ENCODE results near the gene FRMD4A. TPM values are rescaled to one million over a fixed set of nuclear protein-coding genes. Genes with fewer than 3 reads are reported as not detected.
A peak's percentile ranks its signal among the peaks of the same experiment; 100 is the strongest.
"Not testable (repeated sequence)": the region's sequence is repeated elsewhere in the genome, so short reads cannot be mapped to it uniquely, and the experiment has no call there.

The FRMD4A gene
- total RNA-seq, 2 experiments from 2014 or later = 3.1 to 3.7 TPM

- Histone ChIP-seq H3K4me1 (ENCODE audit: insufficient read depth, low read length) (peaks cover 67% of the 10 kb centered on the region), H3K27me3 (ENCODE audit: control insufficient read depth in 1 of 2, insufficient read depth in 2 of 2, low read length in 2 of 2) (no peaks in the 10 kb centered on the region), H3K9me3 (ENCODE audit: control insufficient read depth in 1 of 2, insufficient read depth in 1 of 2, low read length in 2 of 2) (no peaks in the 10 kb centered on the region), H3K27ac (ENCODE audit: low read depth in 1 of 2, low read length in 2 of 2) (peak overlapping the region; percentile 93 to 97), H3K36me3 (ENCODE audit: insufficient read depth, low read length) (no peaks in the 10 kb centered on the region), H3K4me3 (ENCODE audit: low read length) (peak overlapping the region; percentile 32)
- TF ChIP-seq CTCF (IDR thresholded peaks at IDR 0.05) = no peak
- peaks cover 36% of the 10 kb centered on the region for H3K4me1 Mint-ChIP-seq (ENCODE audit: low read depth)
- no peaks in the 10 kb centered on the region for H3K9me3 Mint-ChIP-seq
- ATAC-seq (ENCODE audit: poor library complexity) = peak; percentile 85
- no peaks in the 10 kb centered on the region for H3K36me3 Mint-ChIP-seq (ENCODE audit: low read depth)
- no peaks in the 10 kb centered on the region for H3K27me3 Mint-ChIP-seq
- DNase-seq = peak; percentile 46 to 95 (median 66)
- ChIA-PET CTCF (interaction anchor here (0.7 to 1.0 kb wide), 2 partner anchors 8 to 1050 kb away, joined by 3 read pairs; no protein-coding TSS in a partner anchor), POLR2A (interaction anchor here (0.6 to 2.3 kb wide), 15 partner anchors 9 to 1051 kb away, joined by 3 to 18 read pairs (median 4); partner anchors contain the start of genes CDNF, HSPA14, MSANTD7 and PRPF18)
- peak overlapping the region; percentile 83 for H3K4me3 Mint-ChIP-seq
- no peak overlapping the region for H3K27ac Mint-ChIP-seq
- intact Hi-C loops (cut with DNase I, micrococcal nuclease) = loop anchor here (1.0 to 10.0 kb wide), 6 partner anchors 45 to 861 kb away; no protein-coding TSS in a partner anchor
These were observed 543.7 kb downstream of the FRMD4A start for GRCh38 chr10:13787015-13787421.

GRCh38 chr10:13784067-13784466 lies 546.7 kb downstream of the FRMD4A start:
- H3K4me1 Mint-ChIP-seq (ENCODE audit: low read depth) = peaks cover 36% of the 10 kb centered on the region
- Histone ChIP-seq H3K4me1 (ENCODE audit: insufficient read depth, low read length) (peaks cover 41% of the 10 kb centered on the region), H3K4me3 (ENCODE audit: low read length) (no peak overlapping the region), H3K27me3 (ENCODE audit: control insufficient read depth in 1 of 2, insufficient read depth in 2 of 2, low read length in 2 of 2) (no peaks in the 10 kb centered on the region), H3K9me3 (ENCODE audit: control insufficient read depth in 1 of 2, insufficient read depth in 1 of 2, low read length in 2 of 2) (no peaks in the 10 kb centered on the region), H3K27ac (ENCODE audit: low read depth in 1 of 2, low read length in 2 of 2) (no peak overlapping the region), H3K36me3 (ENCODE audit: insufficient read depth, low read length) (no peaks in the 10 kb centered on the region)
- ChIA-PET POLR2A (no interaction called here), CTCF (interaction anchor here (0.6 to 1.5 kb wide), 5 partner anchors 12 to 412 kb away, joined by 3 to 7 read pairs (median 3); no protein-coding TSS in a partner anchor)
- H3K4me3 Mint-ChIP-seq = peak overlapping the region; percentile 63
- peak; percentile 50 for ATAC-seq (ENCODE audit: poor library complexity)
- H3K9me3 Mint-ChIP-seq = no peaks in the 10 kb centered on the region
- H3K36me3 Mint-ChIP-seq (ENCODE audit: low read depth) = no peaks in the 10 kb centered on the region
- no peaks in the 10 kb centered on the region for H3K27me3 Mint-ChIP-seq
- intact Hi-C loops (cut with DNase I, micrococcal nuclease) = loop anchor here (1.0 to 10.0 kb wide), 5 partner anchors 223 to 1038 kb away; no protein-coding TSS in a partner anchor
- no peak overlapping the region for H3K27ac Mint-ChIP-seq
- peak; percentile 64 for TF ChIP-seq CTCF (IDR thresholded peaks at IDR 0.05)
- peak in 9 of 14 experiments; percentile 16 to 82 (median 43) for DNase-seq

GRCh38 chr10:13779748-13780147 lies 551.0 kb downstream of the FRMD4A start:
- H3K9me3 Mint-ChIP-seq = no peaks in the 10 kb centered on the region
- H3K4me1 Mint-ChIP-seq (ENCODE audit: low read depth) = peaks cover 11% of the 10 kb centered on the region
- ATAC-seq (ENCODE audit: poor library complexity) (no peak), DNase-seq (no peak)
- H3K4me3 ChIP-seq (ENCODE audit: low read length) = no peak overlapping the region
- intact Hi-C loops (cut with DNase I, micrococcal nuclease) = loop anchor here (5.0 to 10.0 kb wide), 6 partner anchors 192 to 1043 kb away; partner anchors contain the start of genes MCM10 (in 1 of the 2) and PRPF18 (in 1 of the 2)
- POLR2A ChIA-PET = no interaction called here
- peaks cover 10% of the 10 kb centered on the region for H3K27me3 Mint-ChIP-seq
- H3K9me3 ChIP-seq (ENCODE audit: control insufficient read depth in 1 of 2, insufficient read depth in 1 of 2, low read length in 2 of 2) = no peaks in the 10 kb centered on the region
- CTCF ChIA-PET = no interaction called here
- no peak for TF ChIP-seq CTCF (IDR thresholded peaks at IDR 0.05)
- H3K36me3 Mint-ChIP-seq (ENCODE audit: low read depth) = no peaks in the 10 kb centered on the region
- no peaks in the 10 kb centered on the region for H3K36me3 ChIP-seq (ENCODE audit: insufficient read depth, low read length)
- no peak overlapping the region for H3K27ac ChIP-seq (ENCODE audit: low read depth in 1 of 2, low read length in 2 of 2)
- no peaks in the 10 kb centered on the region for H3K27me3 ChIP-seq (ENCODE audit: control insufficient read depth in 1 of 2, insufficient read depth in 2 of 2, low read length in 2 of 2)
- peaks cover 11% of the 10 kb centered on the region for H3K4me1 ChIP-seq (ENCODE audit: insufficient read depth, low read length)
- H3K4me3 Mint-ChIP-seq = no peak overlapping the region
- H3K27ac Mint-ChIP-seq = no peak overlapping the region

- H3K9me3 ChIP-seq (ENCODE audit: control insufficient read depth in 1 of 2, insufficient read depth in 1 of 2, low read length in 2 of 2); H3K36me3 ChIP-seq (ENCODE audit: insufficient read depth, low read length); H3K27me3 ChIP-seq (ENCODE audit: control insufficient read depth in 1 of 2, insufficient read depth in 2 of 2, low read length in 2 of 2); H3K4me1 Mint-ChIP-seq (ENCODE audit: low read depth); ATAC-seq (ENCODE audit: poor library complexity); H3K4me3 ChIP-seq (ENCODE audit: low read length); H3K4me3 Mint-ChIP-seq; H3K9me3 Mint-ChIP-seq; H3K27ac ChIP-seq (ENCODE audit: low read depth in 1 of 2, low read length in 2 of 2); H3K36me3 Mint-ChIP-seq (ENCODE audit: low read depth); H3K4me1 ChIP-seq (ENCODE audit: insufficient read depth, low read length); H3K27ac Mint-ChIP-seq; CTCF ChIA-PET; POLR2A ChIA-PET; DNase-seq: not testable (repeated sequence)
- intact Hi-C loops (cut with DNase I, micrococcal nuclease) = loop anchor here (1.0 to 5.0 kb wide), 5 partner anchors 118 to 616 kb away; partner anchors contain the start of genes PRPF18 (in 2 of the 2) and MCM10 (in 1 of the 2)
- H3K27me3 Mint-ChIP-seq = peaks cover 19% of the 10 kb centered on the region
These were observed 552.1 kb downstream of the FRMD4A start for GRCh38 chr10:13778693-13778960.
